GM19351 (cell line): ENCODE results near the gene ZBTB39.
A peak's percentile ranks its signal among the peaks of the same experiment; 100 is the strongest.
"Not testable (repeated sequence)": the region's sequence is repeated elsewhere in the genome, so short reads cannot be mapped to it uniquely, and the experiment has no call there.

ENCODE experiments used
- ATAC-seq: cut with Tn5 transposase; IDR thresholded peaks from one replicate; pipeline ENCODE4 v1.9.1; 2021; ENCODE audit warnings: mild to moderate bottlenecking, moderate library complexity; ENCODE audit not compliant: unreplicated experiment

Gene ZBTB39

GRCh38 chr12:57004651-57005050 lies 1.7 kb downstream of the ZBTB39 start:
- ATAC-seq: no peak

- no peak for ATAC-seq
Measured at GRCh38 chr12:57003395-57003794, 3.0 kb downstream of the ZBTB39 start.

- ATAC-seq: no peak
Measured at GRCh38 chr12:57001448-57001906, 4.9 kb downstream of the ZBTB39 start.

GRCh38 chr12:57000393-57000792 lies 6.0 kb downstream of the ZBTB39 start:
- ATAC-seq: no peak

GRCh38 chr12:56999456-56999855 lies 6.9 kb downstream of the ZBTB39 start:
- no peak for ATAC-seq

GRCh38 chr12:56998981-56999380 lies 7.4 kb downstream of the ZBTB39 start:
- ATAC-seq: peak; percentile 95

- ATAC-seq: no peak
Measured at GRCh38 chr12:56998316-56998715, 8.0 kb downstream of the ZBTB39 start.

GRCh38 chr12:56996793-56997545 lies 9.4 kb downstream of the ZBTB39 start:
- no peak for ATAC-seq

- no peak for ATAC-seq
Measured at GRCh38 chr12:56995930-56996496, 10.3 kb downstream of the ZBTB39 start.

GRCh38 chr12:56995201-56995929 lies 11.0 kb downstream of the ZBTB39 start:
- no peak for ATAC-seq

GRCh38 chr12:56994231-56994746 lies 12.1 kb downstream of the ZBTB39 start:
- ATAC-seq: no peak

GRCh38 chr12:56993346-56993745 lies 13.0 kb downstream of the ZBTB39 start:
- no peak for ATAC-seq

GRCh38 chr12:56991319-56992246 lies 14.8 kb downstream of the ZBTB39 start:
- no peak for ATAC-seq

GRCh38 chr12:56990648-56991318 lies 15.6 kb downstream of the ZBTB39 start:
- no peak for ATAC-seq

- no peak for ATAC-seq
Measured at GRCh38 chr12:56989861-56990610, 16.3 kb downstream of the ZBTB39 start.

GRCh38 chr12:56988207-56988739 lies 18.1 kb downstream of the ZBTB39 start:
- ATAC-seq: no peak

GRCh38 chr12:56987551-56988053 lies 18.7 kb downstream of the ZBTB39 start:
- peak; percentile 48 for ATAC-seq

- ATAC-seq: no peak
Measured at GRCh38 chr12:56987011-56987410, 19.3 kb downstream of the ZBTB39 start.

- ATAC-seq: not testable (repeated sequence)
Measured at GRCh38 chr12:56985714-56986113, 20.6 kb downstream of the ZBTB39 start.
